ENCODE data around the gene FGD5. TPM values are rescaled to one million over a fixed set of nuclear protein-coding genes. Genes with fewer than 3 reads are reported as not detected.

Gene FGD5
- total and polyA plus RNA-seq, 2 experiments from 2014 or later: 7.4 to 12.2 TPM

- ATAC-seq (no peak), DNase-seq (ENCODE audit: low spot score) (no peak)
- H3K27ac Mint-ChIP-seq: no peak overlapping the region
- peaks cover 22% of the 10 kb centered on the region for H4K20me1 ChIP-seq (replicated peaks; ENCODE audit: insufficient read depth)
- H3K27me3 ChIP-seq (ENCODE audit: insufficient read depth): no peaks in the 10 kb centered on the region
- H3K36me3 Mint-ChIP-seq (ENCODE audit: low read depth): peaks cover 11% of the 10 kb centered on the region; the same call in 2 of the 3 replicates
- no peak overlapping the region for H2AFZ ChIP-seq
- no peaks in the 10 kb centered on the region for H3K9me3 Mint-ChIP-seq
- no peak for TF ChIP-seq ZNF462 (CRISPR knock-in tag; IDR thresholded peaks at IDR 0.05)
- no peak for TF ChIP-seq JUNB (IDR thresholded peaks at IDR 0.05; ENCODE audit: unreplicated experiment)
- no peak for TF ChIP-seq CTCF (conservative IDR thresholded peaks at IDR 0.05; ENCODE audit: low read depth in 2 of 2)
- no peak for TF ChIP-seq NANOG (IDR thresholded peaks at IDR 0.05; ENCODE audit: borderline replicate concordance)
- no peak for TF ChIP-seq REST (IDR thresholded peaks at IDR 0.05; ENCODE audit: unreplicated experiment)
- TF ChIP-seq EZH2 (IDR thresholded peaks at IDR 0.05; ENCODE audit: low read depth, unreplicated experiment): no peak
- no peak for TF ChIP-seq ZNF114 (CRISPR knock-in tag; IDR thresholded peaks at IDR 0.05)
- TF ChIP-seq EZH2phosphoT487 (IDR thresholded peaks at IDR 0.05; ENCODE audit: unreplicated experiment): no peak
- no peaks in the 10 kb centered on the region for H3K9me2 ChIP-seq (ENCODE audit: insufficient read depth)
- no peak overlapping the region for H3K4me3 Mint-ChIP-seq
- H3K4me1 Mint-ChIP-seq: peaks cover 18% of the 10 kb centered on the region
- H3K4me2 ChIP-seq: no peak overlapping the region
- H3K36me3 ChIP-seq (ENCODE audit: insufficient read depth): peaks cover 5% of the 10 kb centered on the region; the same call in 1 of the 2 replicates
- no peak overlapping the region for H3K4me3 ChIP-seq
- H3K27me3 Mint-ChIP-seq (ENCODE audit: insufficient read depth, low read depth, poor library complexity): no peaks in the 10 kb centered on the region
- peaks cover 16% of the 10 kb centered on the region for H3K79me2 ChIP-seq (replicated peaks; ENCODE audit: insufficient read depth)
- no peak overlapping the region for H3K27ac ChIP-seq (ENCODE audit: low read depth)
- H3K4me1 ChIP-seq (ENCODE audit: insufficient read depth): peaks cover 10% of the 10 kb centered on the region; the same call in 1 of the 2 replicates
- H3F3A ChIP-seq (replicated peaks; ENCODE audit: low read depth): no peaks in the 10 kb centered on the region; the same call in 1 of the 2 replicates
These were observed 120.2 kb downstream of the FGD5 start for GRCh38 chr3:14938954-14939353.
